ENCODE measurements around the gene PIGZ. TPM values are rescaled to one million over a fixed set of nuclear protein-coding genes. Genes with fewer than 3 reads are reported as not detected.

The PIGZ gene
- total RNA-seq (2014; rRNA removed; shearing (Covaris generic)) = 0.67 and 0.98 TPM in 2 replicates
- 3.3 and 5.5 TPM in 2 replicates for polyA plus RNA-seq (2015; cell fraction: cytosol; rRNA removed)
- polyA plus RNA-seq (2015; cell fraction: nucleus; rRNA removed) = 9.7 and 13.8 TPM in 2 replicates

- DNase-seq (ENCODE audit: low read depth) = no peak
These were observed at the start of gene PIGZ for GRCh38 chr3:196968233-196969133. Gene PIGZ (minus strand): TSS chr3:196968833. CDS start chr3:196952031, 16,802 bp downstream.

GRCh38 chr3:197017003-197017402, 48.4 kb upstream of the PIGZ start:
- DNase-seq (ENCODE audit: low read depth) = no peak

- DNase-seq (ENCODE audit: low read depth) = no peak
These were observed 47.4 kb upstream of the PIGZ start for GRCh38 chr3:197015790-197016736.

- DNase-seq (ENCODE audit: low read depth) = no peak
These were observed 46.4 kb upstream of the PIGZ start for GRCh38 chr3:197014942-197015575.

GRCh38 chr3:197014024-197014423, 45.4 kb upstream of the PIGZ start:
- DNase-seq (ENCODE audit: low read depth) = no peak

GRCh38 chr3:197012540-197012883, 43.9 kb upstream of the PIGZ start:
- DNase-seq (ENCODE audit: low read depth) = no peak

GRCh38 chr3:197011780-197012539, 43.3 kb upstream of the PIGZ start:
- no peak for DNase-seq (ENCODE audit: low read depth)

- DNase-seq (ENCODE audit: low read depth) = no peak
These were observed 42.1 kb upstream of the PIGZ start for GRCh38 chr3:197010556-197011351.

- no peak for DNase-seq (ENCODE audit: low read depth)
These were observed 40.9 kb upstream of the PIGZ start for GRCh38 chr3:197009532-197010019.

- DNase-seq (ENCODE audit: low read depth) = no peak
These were observed 40.0 kb upstream of the PIGZ start for GRCh38 chr3:197008436-197009209.

GRCh38 chr3:197007953-197008352, 39.3 kb upstream of the PIGZ start:
- no peak for DNase-seq (ENCODE audit: low read depth)

- DNase-seq (ENCODE audit: low read depth) = no peak
These were observed 38.8 kb upstream of the PIGZ start for GRCh38 chr3:197007296-197007940.

GRCh38 chr3:197006860-197007259, 38.2 kb upstream of the PIGZ start:
- DNase-seq (ENCODE audit: low read depth) = no peak

- DNase-seq (ENCODE audit: low read depth) = no peak
These were observed 37.8 kb upstream of the PIGZ start for GRCh38 chr3:197006446-197006845.

GRCh38 chr3:197003461-197004385, 35.1 kb upstream of the PIGZ start:
- no peak for DNase-seq (ENCODE audit: low read depth)

GRCh38 chr3:197002701-197003454, 34.2 kb upstream of the PIGZ start:
- no peak for DNase-seq (ENCODE audit: low read depth)

All from HT1080 (cell line).